SK-N-SH (cell line): ENCODE measurements around the gene PDE4B. TPM values are rescaled to one million over a fixed set of nuclear protein-coding genes. Genes with fewer than 3 reads are reported as not detected.

ENCODE experiments used
- CTCF ChIA-PET: fragments of 300-600, 350-600 bp; formaldehyde crosslinking; extraction: SDS; loops from one replicate; lab custom pipeline; 2021; lab: Yijun Ruan, JAX
- POLR2A ChIA-PET: fragments of 350-600 bp; sonication (Branson Sonifier 250); formaldehyde crosslinking; extraction: SDS; loops from one replicate; lab custom pipeline; 2020; ENCODE audit warnings: antibody characterized with exemption, inconsistent platforms; lab: Yijun Ruan, JAX
- DNase-seq: peaks from one replicate; pipeline ENCODE4 v3.0.0; 2012
- H2AFZ ChIP-seq: fragments of 200-600 bp; sonication (generic); 2 replicates; pipeline ENCODE4 v1.8.1; 2016; ENCODE audit warnings: antibody characterized with exemption, mild to moderate bottlenecking, low read depth
- H3F3A ChIP-seq: fragments of 200-600 bp; sonication (generic); replicated peaks from 2 replicates; pipeline ENCODE3; 2016; ENCODE audit warnings: antibody characterized with exemption, mild to moderate bottlenecking; ENCODE audit not compliant: insufficient read depth
- H3K27ac ChIP-seq, 2 experiments: fragments of 200-500 bp in 1 of 2; fragments of 200-600 bp in 1 of 2; sonication (Bioruptor generic) in 1 of 2; sonication (generic), shearing (Covaris generic) in 1 of 2; 2 replicates each; pipeline versions ENCODE4 v1.5.1 to v1.6.1; 2014 to 2016; ENCODE audit warnings: low read depth in 2 of 2, inconsistent platforms in 1 of 2, low read length in 1 of 2, mild to moderate bottlenecking in 1 of 2, mixed read lengths in 1 of 2
- H3K27me3 ChIP-seq: fragments of 200-600 bp; sonication (generic), shearing (Covaris generic); 2 replicates; pipeline ENCODE4 v1.6.1; 2016; ENCODE audit warnings: mixed run types; ENCODE audit not compliant: insufficient read depth
- H3K36me3 ChIP-seq, 2 experiments: fragments of 200-500 bp in 1 of 2; fragments of 200-600 bp in 1 of 2; sonication (Bioruptor generic) in 1 of 2; sonication (generic) in 1 of 2; replicated peaks in 1 of 2; 2 replicates each; pipeline versions ENCODE3 to v1.5.1; 2014 to 2016; ENCODE audit warnings: low read length in 1 of 2, mild to moderate bottlenecking in 1 of 2; ENCODE audit not compliant: insufficient read depth in 2 of 2, control insufficient read depth in 1 of 2
- H3K4me1 ChIP-seq, 2 experiments: fragments of 200-500 bp in 1 of 2; fragments of 200-600 bp in 1 of 2; sonication (Bioruptor generic) in 1 of 2; sonication (generic), shearing (Covaris generic) in 1 of 2; 2 replicates each; pipeline versions ENCODE4 v1.5.1 to v1.6.1; 2014 to 2016; ENCODE audit warnings: low read depth in 1 of 2, low read length in 1 of 2, mixed run types in 1 of 2; ENCODE audit not compliant: insufficient read depth in 2 of 2, control insufficient read depth in 1 of 2
- H3K4me2 ChIP-seq: fragments of 200-600 bp; sonication (generic), shearing (Covaris generic); 2 replicates; pipeline ENCODE4 v1.6.1; 2017; ENCODE audit warnings: mixed run types
- H3K4me3 ChIP-seq, 2 experiments: fragments of 200-500 bp in 1 of 2; fragments of 200-600 bp in 1 of 2; sonication (Bioruptor generic) in 1 of 2; sonication (generic), shearing (Covaris generic) in 1 of 2; 2 replicates each; pipeline versions ENCODE4 v1.5.1 to v1.8.1; 2014 to 2016; ENCODE audit warnings: low read depth in 2 of 2, inconsistent platforms in 1 of 2, low read length in 1 of 2, mild to moderate bottlenecking in 1 of 2, mixed read lengths in 1 of 2, moderate library complexity in 1 of 2
- H3K79me2 ChIP-seq: fragments of 200-600 bp; sonication (generic); 2 replicates; pipeline ENCODE4 v1.8.1; 2017; ENCODE audit warnings: mild to moderate bottlenecking; ENCODE audit not compliant: insufficient read depth
- H3K9ac ChIP-seq: fragments of 200-600 bp; sonication (generic); 2 replicates; pipeline ENCODE4 v1.6.1; 2017; ENCODE audit warnings: mixed run types
- H3K9me2 ChIP-seq: fragments of 200-600 bp; sonication (generic); 2 replicates; pipeline ENCODE4 v1.6.1; 2017; ENCODE audit warnings: mixed run types
- H3K9me3 ChIP-seq: fragments of 200-600 bp; sonication (generic); 2 replicates; pipeline ENCODE4 v1.6.1; 2017; ENCODE audit warnings: mixed run types, mild to moderate bottlenecking, moderate library complexity
- H4K20me1 ChIP-seq: fragments of 200-600 bp; sonication (generic); 2 replicates; pipeline ENCODE4 v1.6.1; 2017; ENCODE audit warnings: mild to moderate bottlenecking, mixed run types; ENCODE audit not compliant: insufficient read depth
- CHD2 ChIP-seq: fragments of 150-350 bp; IDR thresholded peaks from 2 replicates; pipeline ENCODE4 v1.6.1; 2018; ENCODE audit warnings: low read length; ENCODE audit not compliant: partially characterized antibody
- ELF1 ChIP-seq: IDR thresholded peaks from 2 replicates; pipeline ENCODE4 v1.4.0; 2012
- EP300 ChIP-seq, 2 experiments: IDR thresholded peaks; 2 replicates each; pipeline versions ENCODE4 v1.4.0 to v1.6.1; 2012; ENCODE audit warnings: borderline replicate concordance in 1 of 2, low read depth in 1 of 2, low read length in 1 of 2
- EZH2phosphoT487 ChIP-seq: fragments of 200-600 bp; sonication (generic); IDR thresholded peaks from 2 replicates; pipeline ENCODE4 v1.6.1; 2017; ENCODE audit warnings: low read depth, mixed run types, mild to moderate bottlenecking, antibody characterized with exemption, moderate library complexity, borderline replicate concordance
- GATA2 ChIP-seq: sonication (generic); formaldehyde crosslinking; IDR thresholded peaks from 2 replicates; pipeline ENCODE4 v1.5.0; 2020; ENCODE audit warnings: mild to moderate bottlenecking, missing genetic modification reagents
- JUND ChIP-seq: IDR thresholded peaks from 2 replicates; pipeline ENCODE4 v1.4.0; 2012
- MEF2A ChIP-seq: IDR thresholded peaks from 2 replicates; pipeline ENCODE4 v1.4.0; 2012; ENCODE audit warnings: low read depth, borderline replicate concordance
- MXI1 ChIP-seq: IDR thresholded peaks from 2 replicates; pipeline ENCODE4 v1.6.1; 2012; ENCODE audit warnings: mild to moderate bottlenecking, low read depth, low read length, improper control_type of control experiment
- NFIC ChIP-seq: IDR thresholded peaks from 2 replicates; pipeline ENCODE4 v1.4.0; 2012; ENCODE audit warnings: borderline replicate concordance
- POLR2AphosphoS5 ChIP-seq: IDR thresholded peaks from 2 replicates; pipeline ENCODE4 v1.6.1; 2012; ENCODE audit warnings: low read depth, low read length
- RAD21 ChIP-seq: IDR thresholded peaks from 2 replicates; pipeline ENCODE4 v1.6.1; 2012; ENCODE audit warnings: mild to moderate bottlenecking, low read length
- RXRA ChIP-seq: IDR thresholded peaks from 2 replicates; pipeline ENCODE4 v1.4.0; 2012; ENCODE audit warnings: low read depth, mild to moderate bottlenecking, borderline replicate concordance
- TAF1 ChIP-seq: IDR thresholded peaks from 2 replicates; pipeline ENCODE4 v1.6.1; 2012; ENCODE audit warnings: low read depth, mild to moderate bottlenecking, low read length, moderate library complexity, borderline replicate concordance
- TCF12 ChIP-seq: IDR thresholded peaks from 2 replicates; pipeline ENCODE4 v1.4.0; 2012
- YY1 ChIP-seq: IDR thresholded peaks from 2 replicates; pipeline ENCODE4 v1.4.0; 2012; ENCODE audit warnings: low read depth, mild to moderate bottlenecking
- WGBS: methylation state at CpG from one replicate; pipeline ENCODE4 v1.1.6; 2017; ENCODE audit warnings: low lambda C conversion rate; 5-methylcytosine and 5-hydroxymethylcytosine counted together
- polyA plus RNA-seq, 3 experiments: library from polyadenylated mRNA; depleted of rRNA; stranded (reverse); fragments of >200 nt; gene quantifications; 2 replicates each; pipeline ENCODE4 v1.2.3, GENCODE V29; 2012
- TF ChIP-seq, protein P1 (sequence below): fragments of 150-350 bp; IDR thresholded peaks from 2 replicates; pipeline ENCODE4 v1.6.1; 2017; ENCODE audit warnings: antibody characterized with exemption, low read length, low read depth, borderline replicate concordance
- TF ChIP-seq, protein P2 (sequence below): fragments of 200-600 bp; sonication (generic); IDR thresholded peaks from 2 replicates; pipeline ENCODE4 v1.6.1; 2017; ENCODE audit warnings: antibody characterized with exemption, mild to moderate bottlenecking, moderate library complexity
- TF ChIP-seq, protein P3 (sequence below): fragments of 150-350 bp; IDR thresholded peaks from 2 replicates; pipeline ENCODE4 v1.6.1; 2016; ENCODE audit warnings: mild to moderate bottlenecking, low read depth, low read length
- TF ChIP-seq, protein P4 (sequence below): IDR thresholded peaks from 2 replicates; pipeline ENCODE4 v1.4.0; 2012; ENCODE audit warnings: low read depth
- TF ChIP-seq, protein P5 (sequence below): IDR thresholded peaks from 2 replicates; pipeline ENCODE4 v1.6.1; 2012; ENCODE audit warnings: mild to moderate bottlenecking, low read depth, low read length, moderate library complexity
- TF ChIP-seq, protein P6 (sequence below): IDR thresholded peaks from 2 replicates; pipeline ENCODE4 v1.4.0; 2012; ENCODE audit warnings: low read depth, borderline replicate concordance

The PDE4B gene
- polyA plus RNA-seq, 1 of the 3 experiments (the other 2 are of a cell fraction) = 1.9 TPM

DNA sequence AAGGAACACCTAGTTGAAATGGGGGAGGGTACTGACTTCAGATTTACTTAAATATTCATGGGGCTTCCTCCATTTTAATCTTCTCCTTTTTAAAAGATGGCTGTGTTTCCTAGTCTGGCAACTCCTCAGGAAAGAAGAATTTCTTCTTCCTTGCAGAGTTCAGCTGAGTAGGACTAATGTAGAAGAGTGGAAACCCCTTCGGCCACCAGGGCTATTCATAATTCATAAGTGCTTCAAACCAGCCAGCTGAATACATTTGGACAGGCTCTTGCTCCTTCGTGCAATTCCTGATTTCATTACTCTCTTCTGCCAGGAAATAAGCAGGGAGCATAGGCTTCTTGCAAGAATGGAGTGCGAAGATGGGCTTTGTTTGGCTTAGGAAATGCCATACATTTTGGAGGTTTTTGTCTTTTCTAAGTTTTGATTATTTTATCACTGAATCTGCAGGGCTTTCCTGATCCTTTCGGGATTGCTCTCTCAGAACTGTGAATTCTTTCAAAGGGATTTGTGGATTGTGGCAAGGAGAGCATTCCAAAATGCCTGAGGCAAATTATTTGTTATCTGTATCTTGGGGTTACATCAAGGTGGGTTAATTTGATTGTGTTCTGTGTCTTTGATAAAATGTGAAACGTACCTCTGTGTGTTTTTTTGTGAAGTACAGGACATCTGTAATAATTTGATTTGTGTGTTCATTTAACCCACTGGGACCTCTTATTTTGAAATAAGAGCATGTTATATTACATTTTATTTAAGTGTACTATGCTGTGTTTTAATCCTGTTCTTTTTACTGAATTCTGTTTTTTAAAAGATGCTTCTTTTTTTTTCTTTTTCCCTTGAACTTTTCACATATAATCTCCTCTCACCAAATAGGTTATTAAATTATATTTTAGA lies 561.9 kb downstream of the PDE4B start:
- Histone ChIP-seq H3K4me3 (peak overlapping the region; percentile 26 to 34; a peak in 2 of 4 replicates), H3K79me2 (no peaks in the 10 kb centered on the region), H2AFZ (peak overlapping the region; percentile 77), H3K36me3 (no peaks in the 10 kb centered on the region), H4K20me1 (no peaks in the 10 kb centered on the region), H3K27ac (peak overlapping the region; percentile 71 to 81), H3K9me3 (no peaks in the 10 kb centered on the region), H3K4me2 (peak overlapping the region; percentile 67), H3K9ac (peak overlapping the region; percentile 54; the same call in 1 of the 2 replicates), H3F3A (peaks cover 14% of the 10 kb centered on the region), H3K27me3 (no peaks in the 10 kb centered on the region), H3K4me1 (peaks cover 33 to 47% of the 10 kb centered on the region in 2 experiments; a peak in 3 of 4 replicates), H3K9me2 (no peaks in the 10 kb centered on the region)
- ChIA-PET POLR2A (no interaction called here), CTCF (interaction anchor here (0.8 to 5.0 kb wide), 4 partner anchors 9 to 149 kb away, joined by 3 to 25 read pairs (median 4); no protein-coding TSS in a partner anchor)
- DNase-seq = no peak
- 5% methylated on average over 5 of the region's 5 CpGs for WGBS
- TF ChIP-seq, protein P1, sequence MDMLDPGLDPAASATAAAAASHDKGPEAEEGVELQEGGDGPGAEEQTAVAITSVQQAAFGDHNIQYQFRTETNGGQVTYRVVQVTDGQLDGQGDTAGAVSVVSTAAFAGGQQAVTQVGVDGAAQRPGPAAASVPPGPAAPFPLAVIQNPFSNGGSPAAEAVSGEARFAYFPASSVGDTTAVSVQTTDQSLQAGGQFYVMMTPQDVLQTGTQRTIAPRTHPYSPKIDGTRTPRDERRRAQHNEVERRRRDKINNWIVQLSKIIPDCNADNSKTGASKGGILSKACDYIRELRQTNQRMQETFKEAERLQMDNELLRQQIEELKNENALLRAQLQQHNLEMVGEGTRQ = no peak
- TF ChIP-seq YY1 = 0 out of 2 replicates have a peak, but pooled peaks have one; percentile 36
- TF ChIP-seq GATA2 = peak; percentile 64
- TF ChIP-seq, protein P2, sequence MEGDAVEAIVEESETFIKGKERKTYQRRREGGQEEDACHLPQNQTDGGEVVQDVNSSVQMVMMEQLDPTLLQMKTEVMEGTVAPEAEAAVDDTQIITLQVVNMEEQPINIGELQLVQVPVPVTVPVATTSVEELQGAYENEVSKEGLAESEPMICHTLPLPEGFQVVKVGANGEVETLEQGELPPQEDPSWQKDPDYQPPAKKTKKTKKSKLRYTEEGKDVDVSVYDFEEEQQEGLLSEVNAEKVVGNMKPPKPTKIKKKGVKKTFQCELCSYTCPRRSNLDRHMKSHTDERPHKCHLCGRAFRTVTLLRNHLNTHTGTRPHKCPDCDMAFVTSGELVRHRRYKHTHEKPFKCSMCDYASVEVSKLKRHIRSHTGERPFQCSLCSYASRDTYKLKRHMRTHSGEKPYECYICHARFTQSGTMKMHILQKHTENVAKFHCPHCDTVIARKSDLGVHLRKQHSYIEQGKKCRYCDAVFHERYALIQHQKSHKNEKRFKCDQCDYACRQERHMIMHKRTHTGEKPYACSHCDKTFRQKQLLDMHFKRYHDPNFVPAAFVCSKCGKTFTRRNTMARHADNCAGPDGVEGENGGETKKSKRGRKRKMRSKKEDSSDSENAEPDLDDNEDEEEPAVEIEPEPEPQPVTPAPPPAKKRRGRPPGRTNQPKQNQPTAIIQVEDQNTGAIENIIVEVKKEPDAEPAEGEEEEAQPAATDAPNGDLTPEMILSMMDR = peak; percentile 22; the same call in 1 of the 2 replicates
- no peak for TF ChIP-seq ELF1
- TF ChIP-seq NFIC = no peak; the same call in 1 of the 2 replicates
- TF ChIP-seq, protein P3, sequence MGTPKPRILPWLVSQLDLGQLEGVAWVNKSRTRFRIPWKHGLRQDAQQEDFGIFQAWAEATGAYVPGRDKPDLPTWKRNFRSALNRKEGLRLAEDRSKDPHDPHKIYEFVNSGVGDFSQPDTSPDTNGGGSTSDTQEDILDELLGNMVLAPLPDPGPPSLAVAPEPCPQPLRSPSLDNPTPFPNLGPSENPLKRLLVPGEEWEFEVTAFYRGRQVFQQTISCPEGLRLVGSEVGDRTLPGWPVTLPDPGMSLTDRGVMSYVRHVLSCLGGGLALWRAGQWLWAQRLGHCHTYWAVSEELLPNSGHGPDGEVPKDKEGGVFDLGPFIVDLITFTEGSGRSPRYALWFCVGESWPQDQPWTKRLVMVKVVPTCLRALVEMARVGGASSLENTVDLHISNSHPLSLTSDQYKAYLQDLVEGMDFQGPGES = no peak
- peak; percentile 57 for TF ChIP-seq TCF12
- no peak for TF ChIP-seq CHD2
- TF ChIP-seq, protein P4, sequence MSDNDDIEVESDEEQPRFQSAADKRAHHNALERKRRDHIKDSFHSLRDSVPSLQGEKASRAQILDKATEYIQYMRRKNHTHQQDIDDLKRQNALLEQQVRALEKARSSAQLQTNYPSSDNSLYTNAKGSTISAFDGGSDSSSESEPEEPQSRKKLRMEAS = peak; percentile 39; the same call in 1 of the 2 replicates
- TF ChIP-seq POLR2AphosphoS5 = no peak
- TF ChIP-seq, protein P5, sequence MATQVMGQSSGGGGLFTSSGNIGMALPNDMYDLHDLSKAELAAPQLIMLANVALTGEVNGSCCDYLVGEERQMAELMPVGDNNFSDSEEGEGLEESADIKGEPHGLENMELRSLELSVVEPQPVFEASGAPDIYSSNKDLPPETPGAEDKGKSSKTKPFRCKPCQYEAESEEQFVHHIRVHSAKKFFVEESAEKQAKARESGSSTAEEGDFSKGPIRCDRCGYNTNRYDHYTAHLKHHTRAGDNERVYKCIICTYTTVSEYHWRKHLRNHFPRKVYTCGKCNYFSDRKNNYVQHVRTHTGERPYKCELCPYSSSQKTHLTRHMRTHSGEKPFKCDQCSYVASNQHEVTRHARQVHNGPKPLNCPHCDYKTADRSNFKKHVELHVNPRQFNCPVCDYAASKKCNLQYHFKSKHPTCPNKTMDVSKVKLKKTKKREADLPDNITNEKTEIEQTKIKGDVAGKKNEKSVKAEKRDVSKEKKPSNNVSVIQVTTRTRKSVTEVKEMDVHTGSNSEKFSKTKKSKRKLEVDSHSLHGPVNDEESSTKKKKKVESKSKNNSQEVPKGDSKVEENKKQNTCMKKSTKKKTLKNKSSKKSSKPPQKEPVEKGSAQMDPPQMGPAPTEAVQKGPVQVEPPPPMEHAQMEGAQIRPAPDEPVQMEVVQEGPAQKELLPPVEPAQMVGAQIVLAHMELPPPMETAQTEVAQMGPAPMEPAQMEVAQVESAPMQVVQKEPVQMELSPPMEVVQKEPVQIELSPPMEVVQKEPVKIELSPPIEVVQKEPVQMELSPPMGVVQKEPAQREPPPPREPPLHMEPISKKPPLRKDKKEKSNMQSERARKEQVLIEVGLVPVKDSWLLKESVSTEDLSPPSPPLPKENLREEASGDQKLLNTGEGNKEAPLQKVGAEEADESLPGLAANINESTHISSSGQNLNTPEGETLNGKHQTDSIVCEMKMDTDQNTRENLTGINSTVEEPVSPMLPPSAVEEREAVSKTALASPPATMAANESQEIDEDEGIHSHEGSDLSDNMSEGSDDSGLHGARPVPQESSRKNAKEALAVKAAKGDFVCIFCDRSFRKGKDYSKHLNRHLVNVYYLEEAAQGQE = no peak
- peak; percentile 69; the same call in 1 of the 2 replicates for TF ChIP-seq RXRA
- TF ChIP-seq EP300 (IDR thresholded peaks at IDR 0.05; ENCODE audit: borderline replicate concordance in 1 of 2, low read depth in 1 of 2, low read length in 1 of 2) = peak; percentile 10 to 54; a peak in 2 of 4 replicates
- TF ChIP-seq EZH2phosphoT487 = no peak
- 0 out of 2 replicates have a peak, but pooled peaks have one; percentile 3 for TF ChIP-seq JUND
- no peak for TF ChIP-seq MXI1
- 0 out of 2 replicates have a peak, but pooled peaks have one; percentile 2 for TF ChIP-seq RAD21
- TF ChIP-seq TAF1 = no peak
- TF ChIP-seq, protein P6, sequence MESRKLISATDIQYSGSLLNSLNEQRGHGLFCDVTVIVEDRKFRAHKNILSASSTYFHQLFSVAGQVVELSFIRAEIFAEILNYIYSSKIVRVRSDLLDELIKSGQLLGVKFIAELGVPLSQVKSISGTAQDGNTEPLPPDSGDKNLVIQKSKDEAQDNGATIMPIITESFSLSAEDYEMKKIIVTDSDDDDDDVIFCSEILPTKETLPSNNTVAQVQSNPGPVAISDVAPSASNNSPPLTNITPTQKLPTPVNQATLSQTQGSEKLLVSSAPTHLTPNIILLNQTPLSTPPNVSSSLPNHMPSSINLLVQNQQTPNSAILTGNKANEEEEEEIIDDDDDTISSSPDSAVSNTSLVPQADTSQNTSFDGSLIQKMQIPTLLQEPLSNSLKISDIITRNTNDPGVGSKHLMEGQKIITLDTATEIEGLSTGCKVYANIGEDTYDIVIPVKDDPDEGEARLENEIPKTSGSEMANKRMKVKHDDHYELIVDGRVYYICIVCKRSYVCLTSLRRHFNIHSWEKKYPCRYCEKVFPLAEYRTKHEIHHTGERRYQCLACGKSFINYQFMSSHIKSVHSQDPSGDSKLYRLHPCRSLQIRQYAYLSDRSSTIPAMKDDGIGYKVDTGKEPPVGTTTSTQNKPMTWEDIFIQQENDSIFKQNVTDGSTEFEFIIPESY = no peak
- TF ChIP-seq MEF2A = no peak
